ENCODE data around the gene ZNF24.
A peak's percentile ranks its signal among the peaks of the same experiment; 100 is the strongest.

The ZNF24 gene

DNA sequence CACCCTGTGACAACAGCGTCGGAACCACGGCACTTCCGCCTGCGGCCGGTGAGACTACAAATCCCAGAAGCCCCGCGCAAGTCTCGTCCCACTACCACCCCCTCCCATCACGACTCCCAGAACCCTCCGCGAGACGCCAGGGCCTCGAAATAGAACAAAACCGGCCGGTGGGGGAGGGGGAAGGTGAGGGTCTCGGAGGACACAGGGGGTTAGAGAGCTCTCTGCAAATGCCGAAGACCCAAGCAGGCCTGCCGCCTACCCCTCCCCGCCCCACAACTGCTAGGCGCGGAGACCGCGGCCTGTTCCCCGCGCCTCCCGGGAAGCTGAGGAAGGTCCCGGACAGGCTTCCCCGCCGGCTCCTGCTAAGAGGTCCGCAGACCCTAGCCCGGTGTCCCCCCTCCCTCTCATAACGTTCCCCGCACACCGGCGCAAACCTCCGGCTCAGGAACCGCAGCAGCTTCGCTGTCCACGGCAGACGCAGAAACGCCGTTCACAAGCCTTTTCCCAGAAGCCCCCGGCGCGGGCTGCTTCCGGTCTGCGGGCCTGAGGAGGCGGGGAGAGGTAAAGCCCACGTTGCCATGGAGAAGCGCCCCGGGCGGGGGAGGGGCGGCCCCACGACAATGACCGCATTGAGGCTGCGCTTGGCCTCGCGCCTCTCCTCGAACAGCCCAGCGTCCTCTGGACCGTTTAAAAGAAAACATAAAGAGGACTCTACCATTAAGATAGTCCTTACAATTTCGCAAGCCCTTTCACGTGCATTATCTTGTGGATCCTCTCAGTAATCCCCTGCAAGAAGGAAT is at the start of gene ZNF24:
TSS of gene ZNF24 (minus strand) at position 485 of the 800 bp plus-strand sequence. CDS start 3,770 bp downstream, outside the sequence.
- no peaks in the 10 kb centered on the region for H3K27me3 ChIP-seq (ENCODE audit: insufficient read depth, low read length)
- peaks cover 23% of the 10 kb centered on the region for H3K4me1 ChIP-seq (ENCODE audit: insufficient read depth, low read length)
- H3K36me3 ChIP-seq (ENCODE audit: insufficient read depth, low read length): peaks cover 19% of the 10 kb centered on the region
- H2AFZ ChIP-seq (ENCODE audit: low read depth, low read length): peak within 1 kb of the TSS; percentile 76
- H3K4me3 ChIP-seq (ENCODE audit: low read length): peak within 1 kb of the TSS; percentile 91
- H3K9me3 ChIP-seq (ENCODE audit: low read length): no peaks in the 10 kb centered on the region

GRCh38 chr18:35393716-35394115 is 49.5 kb upstream of the ZNF24 start:
- Histone ChIP-seq H3K4me1 (ENCODE audit: insufficient read depth, low read length) (no peaks in the 10 kb centered on the region), H3K27me3 (ENCODE audit: insufficient read depth, low read length) (no peaks in the 10 kb centered on the region), H3K36me3 (ENCODE audit: insufficient read depth, low read length) (no peaks in the 10 kb centered on the region), H3K4me3 (ENCODE audit: low read length) (no peak overlapping the region), H3K9me3 (ENCODE audit: low read length) (no peaks in the 10 kb centered on the region), H2AFZ (ENCODE audit: low read depth, low read length) (no peak overlapping the region)

- Histone ChIP-seq H3K27me3 (ENCODE audit: insufficient read depth, low read length) (no peaks in the 10 kb centered on the region), H2AFZ (ENCODE audit: low read depth, low read length) (no peak overlapping the region), H3K9me3 (ENCODE audit: low read length) (no peaks in the 10 kb centered on the region), H3K4me1 (ENCODE audit: insufficient read depth, low read length) (no peaks in the 10 kb centered on the region), H3K36me3 (ENCODE audit: insufficient read depth, low read length) (no peaks in the 10 kb centered on the region), H3K4me3 (ENCODE audit: low read length) (no peak overlapping the region)
These were observed 48.2 kb upstream of the ZNF24 start for GRCh38 chr18:35392375-35392774.

DNA sequence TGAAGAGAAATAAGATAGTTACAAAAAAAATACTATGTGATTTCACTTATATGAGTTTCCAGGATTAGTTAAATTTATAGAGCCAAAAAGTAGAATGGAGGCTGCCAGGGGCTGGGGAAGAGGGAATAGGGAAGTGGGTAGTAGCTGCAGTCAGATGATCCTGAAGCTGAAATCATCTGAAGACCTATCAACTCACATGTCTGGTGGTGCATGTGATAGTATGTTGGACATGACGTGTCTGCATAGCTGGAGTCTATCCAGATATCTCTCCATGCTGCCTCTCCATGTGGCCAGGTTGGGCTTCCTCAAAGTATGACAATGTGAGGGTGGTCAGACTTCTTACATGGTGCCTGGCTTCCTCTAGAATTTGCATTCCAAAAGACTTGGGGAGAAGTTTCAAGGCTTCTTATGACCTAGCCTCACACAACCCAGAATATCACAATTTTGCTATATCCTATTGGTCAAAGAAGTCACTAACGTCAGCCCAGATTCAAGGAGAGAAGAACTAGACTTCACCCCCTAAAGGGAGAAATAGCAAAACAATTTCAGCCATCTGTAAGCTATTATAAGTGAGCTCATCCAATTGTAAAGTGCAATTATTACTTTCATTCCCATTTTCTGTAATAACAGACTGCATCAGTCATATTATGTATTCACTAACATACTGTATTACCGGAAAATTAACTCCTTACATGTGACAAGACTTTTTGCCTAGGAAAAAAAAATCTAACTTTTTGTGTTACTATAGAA is 46.9 kb upstream of the ZNF24 start:
- Histone ChIP-seq H3K4me3 (ENCODE audit: low read length) (no peak overlapping the region), H3K36me3 (ENCODE audit: insufficient read depth, low read length) (no peaks in the 10 kb centered on the region), H3K4me1 (ENCODE audit: insufficient read depth, low read length) (no peaks in the 10 kb centered on the region), H3K9me3 (ENCODE audit: low read length) (no peaks in the 10 kb centered on the region), H3K27me3 (ENCODE audit: insufficient read depth, low read length) (no peaks in the 10 kb centered on the region), H2AFZ (ENCODE audit: low read depth, low read length) (no peak overlapping the region)

DNA sequence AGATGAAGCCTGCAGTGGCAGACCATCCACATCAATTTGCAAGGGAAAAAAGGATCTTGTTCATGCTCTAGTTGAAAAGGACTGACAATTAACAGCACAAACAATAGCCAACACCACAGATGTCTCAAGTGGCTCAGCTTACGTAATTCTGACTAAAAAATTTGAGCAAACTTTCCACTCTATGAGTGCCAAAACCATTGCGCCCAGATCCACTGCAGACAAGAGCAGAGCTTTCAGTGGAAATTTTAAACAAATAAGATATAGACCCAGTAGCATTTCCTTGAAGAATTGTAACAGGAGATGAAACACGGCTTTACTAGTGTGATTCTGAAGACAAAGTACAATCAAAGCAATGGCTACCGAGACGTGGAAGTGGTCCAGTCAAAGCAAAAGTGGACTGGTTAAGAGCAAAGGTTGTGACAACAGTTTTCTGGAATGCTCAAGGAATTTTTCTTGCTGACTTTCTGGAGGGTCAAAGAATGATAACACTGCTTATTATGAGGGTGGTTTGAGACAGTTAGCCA is 44.9 kb upstream of the ZNF24 start:
- H3K4me1 ChIP-seq (ENCODE audit: insufficient read depth, low read length): no peaks in the 10 kb centered on the region
- no peaks in the 10 kb centered on the region for H3K36me3 ChIP-seq (ENCODE audit: insufficient read depth, low read length)
- no peaks in the 10 kb centered on the region for H3K27me3 ChIP-seq (ENCODE audit: insufficient read depth, low read length)
- no peak overlapping the region for H3K4me3 ChIP-seq (ENCODE audit: low read length)
- no peak overlapping the region for H2AFZ ChIP-seq (ENCODE audit: low read depth, low read length)
- H3K9me3 ChIP-seq (ENCODE audit: low read length): no peaks in the 10 kb centered on the region

- no peaks in the 10 kb centered on the region for H3K9me3 ChIP-seq (ENCODE audit: low read length)
- no peak overlapping the region for H3K4me3 ChIP-seq (ENCODE audit: low read length)
- H3K27me3 ChIP-seq (ENCODE audit: insufficient read depth, low read length): no peaks in the 10 kb centered on the region
- H3K36me3 ChIP-seq (ENCODE audit: insufficient read depth, low read length): no peaks in the 10 kb centered on the region
- no peak overlapping the region for H2AFZ ChIP-seq (ENCODE audit: low read depth, low read length)
- H3K4me1 ChIP-seq (ENCODE audit: insufficient read depth, low read length): no peaks in the 10 kb centered on the region
These were observed 42.9 kb upstream of the ZNF24 start for GRCh38 chr18:35387152-35387571.

DNA sequence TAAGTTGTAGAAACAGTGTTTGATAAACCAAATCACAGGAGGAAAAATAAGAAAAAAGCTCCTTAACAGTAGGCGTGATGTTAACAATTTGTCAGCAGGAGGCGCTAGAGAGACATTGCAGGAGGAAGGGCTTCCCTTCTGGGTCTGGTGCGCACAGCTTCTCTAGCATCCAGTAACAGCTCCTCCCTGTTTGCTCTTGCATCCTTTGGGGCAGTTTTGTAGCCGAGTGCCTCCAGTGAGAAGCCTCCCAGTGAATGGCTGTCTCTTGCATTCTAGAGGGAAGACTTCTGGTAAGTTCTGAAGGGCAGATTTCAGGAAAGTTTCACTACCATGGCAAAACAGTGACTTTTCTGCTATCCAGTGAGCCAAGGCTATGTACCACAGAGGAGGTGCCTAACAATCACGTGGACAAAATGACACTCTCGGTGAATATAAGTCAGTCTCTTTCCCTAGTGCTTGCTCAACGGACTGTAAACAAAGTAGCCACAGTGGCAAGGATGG is 42.4 kb upstream of the ZNF24 start:
- Histone ChIP-seq H2AFZ (ENCODE audit: low read depth, low read length) (no peak overlapping the region), H3K4me1 (ENCODE audit: insufficient read depth, low read length) (no peaks in the 10 kb centered on the region), H3K9me3 (ENCODE audit: low read length) (no peaks in the 10 kb centered on the region), H3K36me3 (ENCODE audit: insufficient read depth, low read length) (no peaks in the 10 kb centered on the region), H3K27me3 (ENCODE audit: insufficient read depth, low read length) (no peaks in the 10 kb centered on the region), H3K4me3 (ENCODE audit: low read length) (no peak overlapping the region)

DNA sequence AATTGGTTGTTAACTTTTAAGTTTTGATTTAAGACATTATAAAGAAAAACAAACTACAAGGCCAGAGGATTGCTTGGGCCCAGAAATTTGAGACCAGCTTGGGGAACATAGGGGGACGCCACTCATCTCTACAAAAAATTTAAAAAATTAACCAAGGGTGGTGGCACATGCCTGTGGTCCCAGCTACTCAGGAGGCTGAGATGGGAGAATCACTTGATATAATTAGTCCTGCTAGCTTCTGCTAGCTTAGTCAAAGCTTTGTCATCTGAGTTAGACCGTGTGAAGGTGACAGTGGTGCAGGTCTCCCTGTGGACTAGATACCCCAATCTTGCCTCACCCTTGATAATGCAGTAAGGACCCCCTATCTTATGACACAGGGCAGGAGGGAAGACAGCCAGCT is 38.9 kb upstream of the ZNF24 start:
- H3K4me1 ChIP-seq (ENCODE audit: insufficient read depth, low read length): no peaks in the 10 kb centered on the region
- H3K27me3 ChIP-seq (ENCODE audit: insufficient read depth, low read length): peaks cover 7% of the 10 kb centered on the region
- H3K36me3 ChIP-seq (ENCODE audit: insufficient read depth, low read length): no peaks in the 10 kb centered on the region
- H3K9me3 ChIP-seq (ENCODE audit: low read length): no peaks in the 10 kb centered on the region
- no peak overlapping the region for H2AFZ ChIP-seq (ENCODE audit: low read depth, low read length)
- no peak overlapping the region for H3K4me3 ChIP-seq (ENCODE audit: low read length)

- H3K4me3 ChIP-seq (ENCODE audit: low read length): no peak overlapping the region
- no peaks in the 10 kb centered on the region for H3K4me1 ChIP-seq (ENCODE audit: insufficient read depth, low read length)
- H2AFZ ChIP-seq (ENCODE audit: low read depth, low read length): no peak overlapping the region
- peaks cover 7% of the 10 kb centered on the region for H3K27me3 ChIP-seq (ENCODE audit: insufficient read depth, low read length)
- H3K9me3 ChIP-seq (ENCODE audit: low read length): no peaks in the 10 kb centered on the region
- H3K36me3 ChIP-seq (ENCODE audit: insufficient read depth, low read length): no peaks in the 10 kb centered on the region
These were observed 35.2 kb upstream of the ZNF24 start for GRCh38 chr18:35379421-35379820.

DNA sequence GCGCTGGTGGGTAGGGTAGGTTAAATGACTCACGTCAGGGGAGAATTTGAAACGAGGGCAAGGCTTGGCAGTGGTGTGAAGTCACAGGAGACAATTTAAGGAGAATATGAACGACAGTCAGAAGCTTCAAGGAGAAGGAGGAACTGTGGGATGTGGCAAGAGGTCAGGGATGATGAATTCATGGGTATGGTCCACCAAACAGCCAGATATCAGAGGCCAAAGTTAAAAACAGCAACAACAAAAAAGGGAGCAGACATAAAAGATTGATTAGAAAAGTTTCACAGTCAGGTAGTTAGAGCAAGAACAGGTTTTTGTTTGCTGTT is 34.3 kb upstream of the ZNF24 start:
- H2AFZ ChIP-seq (ENCODE audit: low read depth, low read length): no peak overlapping the region
- no peaks in the 10 kb centered on the region for H3K36me3 ChIP-seq (ENCODE audit: insufficient read depth, low read length)
- H3K9me3 ChIP-seq (ENCODE audit: low read length): no peaks in the 10 kb centered on the region
- H3K4me1 ChIP-seq (ENCODE audit: insufficient read depth, low read length): no peaks in the 10 kb centered on the region
- no peak overlapping the region for H3K4me3 ChIP-seq (ENCODE audit: low read length)
- H3K27me3 ChIP-seq (ENCODE audit: insufficient read depth, low read length): peaks cover 7% of the 10 kb centered on the region

DNA sequence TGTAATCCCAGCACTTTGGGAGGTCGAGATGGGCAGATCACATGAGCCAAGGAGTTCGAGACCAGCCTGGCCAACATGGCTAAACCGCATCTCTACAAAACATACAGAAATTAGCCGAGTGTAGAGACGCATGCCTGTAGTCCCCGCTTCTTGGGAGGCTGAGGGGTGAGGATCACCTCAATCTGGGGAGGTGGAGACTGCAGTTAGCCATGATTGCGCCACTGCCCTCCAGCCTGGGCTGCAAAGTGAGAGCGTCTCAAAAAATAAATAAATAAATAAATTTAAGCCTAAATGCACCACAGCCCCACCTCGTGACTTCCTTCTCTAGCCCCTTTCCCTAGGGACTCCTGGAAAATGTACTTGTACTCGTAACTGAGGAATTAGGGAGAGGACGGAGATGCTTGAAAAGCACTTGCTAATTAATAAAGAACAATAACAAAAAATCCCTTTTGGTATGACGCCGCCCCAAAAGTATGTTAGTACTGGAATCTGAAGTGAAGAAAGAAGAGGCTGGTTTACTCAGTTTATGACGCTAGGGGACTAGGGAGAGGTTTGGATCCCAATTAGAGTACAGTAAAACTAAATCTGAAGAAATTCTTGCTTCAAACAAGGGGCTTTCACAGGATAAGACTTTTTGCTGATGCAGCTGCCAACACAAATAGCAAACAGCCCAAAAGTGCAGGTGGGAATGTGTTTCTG is 33.8 kb upstream of the ZNF24 start:
- H3K27me3 ChIP-seq (ENCODE audit: insufficient read depth, low read length): peaks cover 7% of the 10 kb centered on the region
- no peak overlapping the region for H2AFZ ChIP-seq (ENCODE audit: low read depth, low read length)
- H3K36me3 ChIP-seq (ENCODE audit: insufficient read depth, low read length): no peaks in the 10 kb centered on the region
- no peaks in the 10 kb centered on the region for H3K9me3 ChIP-seq (ENCODE audit: low read length)
- H3K4me3 ChIP-seq (ENCODE audit: low read length): no peak overlapping the region
- no peaks in the 10 kb centered on the region for H3K4me1 ChIP-seq (ENCODE audit: insufficient read depth, low read length)

DNA sequence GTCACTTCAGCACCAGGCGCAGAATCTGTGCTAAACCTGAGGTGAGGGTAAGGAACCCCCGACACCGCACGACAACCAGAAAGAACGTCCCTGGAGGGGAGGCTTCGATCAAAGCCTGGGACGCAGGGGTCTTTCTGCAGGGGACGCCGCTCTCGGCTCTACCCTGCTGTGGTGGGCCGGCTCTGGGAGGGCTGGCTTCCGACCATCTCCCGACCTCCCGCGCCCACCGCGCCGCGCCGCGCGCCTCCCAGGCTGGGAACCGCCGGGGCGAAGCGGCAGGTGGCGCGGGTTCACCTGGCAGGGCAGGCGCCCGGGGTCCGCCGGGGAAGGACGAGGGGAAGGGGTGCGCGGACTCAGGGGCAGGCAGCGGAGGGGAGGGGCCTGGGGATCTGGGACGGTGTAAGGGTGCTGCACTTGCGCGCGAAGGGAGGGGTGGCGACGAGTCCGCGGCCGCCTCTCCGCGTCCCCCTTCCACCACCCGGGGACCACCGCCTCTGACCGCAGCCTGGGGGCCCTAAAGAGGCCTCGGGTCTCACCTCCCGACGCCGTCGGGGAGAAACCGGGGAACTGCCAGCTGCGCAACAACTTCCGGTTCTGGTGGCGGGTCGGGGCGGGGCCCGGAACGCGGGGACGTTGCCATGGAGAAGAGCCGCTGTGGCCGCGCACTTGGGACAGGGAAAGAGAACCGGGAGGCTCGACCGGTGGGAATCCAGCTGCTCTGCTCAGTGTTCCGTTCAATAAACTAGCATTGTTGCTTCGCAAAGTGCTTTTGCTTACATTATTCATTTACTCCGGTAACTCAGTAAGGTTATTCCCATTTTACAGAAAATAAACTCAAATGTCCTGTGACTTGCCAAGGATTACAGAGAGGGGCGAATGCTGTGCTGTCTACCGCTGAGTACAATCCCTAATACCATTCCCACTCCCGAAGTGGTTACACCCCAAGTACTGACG is 32.8 kb upstream of the ZNF24 start, which contains the start of gene ZNF396:
TSS of gene ZNF396 (minus strand) at position 596 of the 954 bp plus-strand sequence. CDS start 3,045 bp downstream, outside the sequence.
- H3K36me3 ChIP-seq (ENCODE audit: insufficient read depth, low read length): no peaks in the 10 kb centered on the region
- peaks cover 7% of the 10 kb centered on the region for H3K27me3 ChIP-seq (ENCODE audit: insufficient read depth, low read length)
- peak within 1 kb of the TSS; percentile 63 for H3K4me3 ChIP-seq (ENCODE audit: low read length)
- peak within 1 kb of the TSS; percentile 96 for H2AFZ ChIP-seq (ENCODE audit: low read depth, low read length)
- no peaks in the 10 kb centered on the region for H3K9me3 ChIP-seq (ENCODE audit: low read length)
- H3K4me1 ChIP-seq (ENCODE audit: insufficient read depth, low read length): no peaks in the 10 kb centered on the region
